LNCAP (cell line): ENCODE measurements around the gene CALN1.

Experiments
- TF ChIP-seq, protein P1 (sequence below): fragments of 450-650 bp; IDR thresholded peaks from 2 replicates; pipeline ENCODE4 v1.5.1; 2017; ENCODE audit warnings: mild to moderate bottlenecking

Gene CALN1

DNA sequence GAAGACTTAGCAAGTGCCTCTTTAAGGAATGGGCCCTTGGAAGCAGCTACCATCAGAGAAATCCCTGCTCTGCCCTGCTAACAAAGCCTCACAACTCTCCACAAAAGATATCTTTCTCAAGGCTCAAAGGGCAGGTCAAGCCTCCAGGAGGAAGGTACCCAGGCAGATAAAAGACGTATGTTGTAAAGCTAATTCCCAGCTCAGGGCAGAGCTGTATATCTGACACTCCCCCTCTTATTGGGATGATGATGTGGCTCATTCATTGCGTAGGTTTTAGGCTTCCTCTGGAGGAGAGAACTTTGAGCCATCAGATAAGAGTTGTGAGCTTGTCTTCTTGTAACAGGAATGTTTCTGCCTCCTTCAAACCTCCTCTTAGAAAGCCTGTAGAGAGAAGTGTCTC, 145.4 kb downstream of the CALN1 start:
- TF ChIP-seq, protein P1, sequence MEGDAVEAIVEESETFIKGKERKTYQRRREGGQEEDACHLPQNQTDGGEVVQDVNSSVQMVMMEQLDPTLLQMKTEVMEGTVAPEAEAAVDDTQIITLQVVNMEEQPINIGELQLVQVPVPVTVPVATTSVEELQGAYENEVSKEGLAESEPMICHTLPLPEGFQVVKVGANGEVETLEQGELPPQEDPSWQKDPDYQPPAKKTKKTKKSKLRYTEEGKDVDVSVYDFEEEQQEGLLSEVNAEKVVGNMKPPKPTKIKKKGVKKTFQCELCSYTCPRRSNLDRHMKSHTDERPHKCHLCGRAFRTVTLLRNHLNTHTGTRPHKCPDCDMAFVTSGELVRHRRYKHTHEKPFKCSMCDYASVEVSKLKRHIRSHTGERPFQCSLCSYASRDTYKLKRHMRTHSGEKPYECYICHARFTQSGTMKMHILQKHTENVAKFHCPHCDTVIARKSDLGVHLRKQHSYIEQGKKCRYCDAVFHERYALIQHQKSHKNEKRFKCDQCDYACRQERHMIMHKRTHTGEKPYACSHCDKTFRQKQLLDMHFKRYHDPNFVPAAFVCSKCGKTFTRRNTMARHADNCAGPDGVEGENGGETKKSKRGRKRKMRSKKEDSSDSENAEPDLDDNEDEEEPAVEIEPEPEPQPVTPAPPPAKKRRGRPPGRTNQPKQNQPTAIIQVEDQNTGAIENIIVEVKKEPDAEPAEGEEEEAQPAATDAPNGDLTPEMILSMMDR, result no peak

DNA sequence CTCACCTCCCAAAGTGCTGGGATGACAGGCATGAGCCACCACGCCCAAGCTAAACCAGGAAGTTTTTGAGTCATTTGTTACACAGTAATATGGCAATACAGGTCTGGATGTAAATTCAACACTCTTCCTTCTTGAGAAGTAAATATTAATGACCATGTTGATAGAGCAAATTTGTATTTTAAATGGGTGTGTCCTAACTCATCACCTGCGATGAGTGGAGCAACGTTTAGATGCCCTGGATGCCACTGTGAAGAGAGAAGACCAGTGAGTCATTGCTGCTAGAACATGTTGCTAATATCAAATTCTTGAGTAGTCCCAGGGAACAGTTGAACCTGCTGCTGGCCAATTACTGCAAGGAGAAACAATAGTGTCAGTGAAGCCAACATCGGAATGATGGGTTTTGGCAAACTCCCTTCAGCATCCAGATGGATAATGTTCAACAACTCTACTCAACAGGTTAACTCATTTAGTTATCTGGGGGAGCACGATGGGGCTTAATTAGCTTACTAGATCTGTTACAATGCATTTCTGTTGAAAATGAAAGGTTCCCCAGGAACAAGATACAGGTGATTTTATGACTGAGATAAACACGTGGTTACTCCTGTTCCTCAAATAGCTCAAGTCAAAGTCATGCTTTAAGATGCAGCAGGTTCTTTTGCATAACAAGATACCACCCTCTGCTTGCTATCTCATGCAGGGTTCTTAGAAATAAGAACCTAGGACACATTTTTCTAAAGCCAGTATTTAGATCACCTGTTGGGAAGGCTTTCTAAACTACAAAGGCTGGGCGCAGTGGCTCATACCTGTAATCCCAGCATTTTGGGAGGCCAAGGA, 146.8 kb downstream of the CALN1 start:
- TF ChIP-seq, protein P1, result no peak

DNA sequence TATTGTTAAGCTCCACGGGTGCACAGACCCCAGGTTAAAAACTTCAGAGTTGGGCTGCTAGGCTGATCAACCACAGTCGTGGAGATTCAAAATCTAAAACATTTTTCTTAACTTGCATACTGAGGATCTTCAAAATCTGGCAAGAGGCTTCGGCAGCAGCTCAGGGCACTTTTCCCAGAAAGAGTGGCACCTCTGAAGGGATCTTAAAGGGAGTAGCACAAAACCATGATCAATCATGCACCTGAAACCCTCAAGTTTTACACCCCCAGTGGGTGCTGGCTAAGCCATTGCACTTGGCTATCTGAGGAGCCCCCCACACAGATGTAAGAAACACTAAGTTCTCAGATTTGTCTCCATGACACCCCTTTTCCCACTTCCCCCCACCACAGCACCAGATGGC, 151.7 kb downstream of the CALN1 start:
- TF ChIP-seq, protein P1, result no peak

DNA sequence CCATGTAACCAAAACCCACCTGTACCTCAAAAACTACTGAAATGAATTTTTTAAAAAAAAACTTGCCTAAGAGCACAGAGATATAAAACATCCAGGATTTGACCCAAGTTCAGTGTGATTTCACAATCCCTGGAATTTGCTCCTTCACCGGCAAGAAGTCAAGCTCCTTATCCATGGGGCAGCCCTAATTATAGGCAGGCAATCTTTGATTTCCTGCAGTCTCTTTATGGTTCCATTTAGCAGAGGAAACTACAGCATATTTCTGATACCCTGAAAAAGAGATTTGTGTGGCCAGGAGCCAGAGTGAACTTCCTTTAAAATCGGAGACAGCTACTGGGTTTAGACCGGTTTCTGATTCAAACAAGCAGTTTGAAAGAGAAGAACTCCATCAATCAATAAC, 154.1 kb downstream of the CALN1 start:
- TF ChIP-seq, protein P1, result no peak

DNA sequence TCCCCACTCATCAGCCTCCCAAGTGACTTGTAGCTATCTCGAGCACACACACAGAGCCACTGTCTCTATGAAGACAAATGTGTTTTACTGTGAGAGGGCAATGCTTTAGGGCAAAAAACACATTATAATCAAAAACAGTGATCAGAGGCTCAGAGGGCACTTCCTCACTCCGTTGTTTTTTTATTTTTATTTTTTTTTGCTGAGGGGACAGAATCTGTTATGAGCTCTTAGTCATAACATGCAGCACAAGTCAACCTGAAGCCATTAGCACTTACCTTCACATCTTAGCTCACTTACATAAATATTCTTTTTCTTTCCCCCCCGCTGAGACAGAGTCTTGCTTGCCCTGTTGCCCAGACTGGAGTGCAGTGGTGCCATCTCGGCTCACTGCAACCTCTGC, 157.7 kb downstream of the CALN1 start:
- TF ChIP-seq, protein P1, result no peak

DNA sequence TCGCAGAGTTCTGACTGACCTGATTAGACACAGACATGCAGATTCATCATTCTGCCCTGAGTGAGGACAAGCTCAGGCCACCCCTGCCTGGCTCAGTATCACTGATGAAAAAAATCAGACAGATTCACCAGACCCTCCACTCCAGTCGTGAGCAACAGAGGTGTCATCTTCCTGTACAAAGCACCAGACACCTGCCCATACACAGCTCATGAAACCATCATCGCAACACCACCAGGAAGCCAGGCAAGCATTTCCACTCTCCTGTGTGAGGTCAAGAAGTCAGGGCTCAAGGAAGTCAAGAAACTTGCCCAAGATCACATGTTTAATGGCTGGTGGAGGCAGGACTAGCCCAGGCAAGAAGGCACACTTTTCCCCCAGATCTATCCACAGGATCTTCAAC, 163.0 kb downstream of the CALN1 start:
- TF ChIP-seq, protein P1, result no peak

DNA sequence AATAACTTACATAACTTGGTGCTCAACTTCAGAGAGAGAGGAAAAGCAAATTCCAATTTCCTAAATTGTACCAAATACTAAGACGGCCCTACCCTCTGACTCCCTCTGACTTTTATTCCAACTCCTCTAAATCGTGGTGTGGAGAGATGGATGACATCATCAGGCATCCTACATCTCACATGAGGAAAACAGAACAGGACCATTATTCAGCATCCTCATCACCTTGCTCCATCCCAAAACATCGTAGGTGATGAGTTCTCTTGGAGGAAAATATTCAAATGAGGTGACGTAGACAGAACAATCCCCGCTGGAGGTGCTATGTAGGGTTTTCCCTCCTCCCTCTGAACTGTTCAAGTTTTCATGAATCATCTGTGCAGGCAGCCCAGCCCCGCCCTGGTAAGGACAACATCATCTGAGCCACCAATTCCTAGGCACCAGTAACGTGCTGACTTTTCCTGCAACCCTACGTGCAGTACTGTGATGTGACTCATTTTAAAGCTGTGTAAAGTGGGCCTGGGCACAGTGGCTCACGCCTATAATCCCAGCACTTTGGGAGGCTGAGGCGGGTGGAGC, 167.2 kb downstream of the CALN1 start:
- TF ChIP-seq, protein P1, result no peak
